ACHN (cell line): ENCODE data around the gene MEIKIN.

Experiments
- DNase-seq: peaks from one replicate; pipeline ENCODE4 v3.0.0-alpha.2; 2015
- in situ Hi-C: cut with HindIII; loops from 2 replicates; pipeline ENCODE4 v1.10.0; 2017; ENCODE audit warnings: low sequenced_read_pairs, low pct_ligation_motif_present, low pct_unique_long_range_greater_than_20kb

The MEIKIN gene

DNA sequence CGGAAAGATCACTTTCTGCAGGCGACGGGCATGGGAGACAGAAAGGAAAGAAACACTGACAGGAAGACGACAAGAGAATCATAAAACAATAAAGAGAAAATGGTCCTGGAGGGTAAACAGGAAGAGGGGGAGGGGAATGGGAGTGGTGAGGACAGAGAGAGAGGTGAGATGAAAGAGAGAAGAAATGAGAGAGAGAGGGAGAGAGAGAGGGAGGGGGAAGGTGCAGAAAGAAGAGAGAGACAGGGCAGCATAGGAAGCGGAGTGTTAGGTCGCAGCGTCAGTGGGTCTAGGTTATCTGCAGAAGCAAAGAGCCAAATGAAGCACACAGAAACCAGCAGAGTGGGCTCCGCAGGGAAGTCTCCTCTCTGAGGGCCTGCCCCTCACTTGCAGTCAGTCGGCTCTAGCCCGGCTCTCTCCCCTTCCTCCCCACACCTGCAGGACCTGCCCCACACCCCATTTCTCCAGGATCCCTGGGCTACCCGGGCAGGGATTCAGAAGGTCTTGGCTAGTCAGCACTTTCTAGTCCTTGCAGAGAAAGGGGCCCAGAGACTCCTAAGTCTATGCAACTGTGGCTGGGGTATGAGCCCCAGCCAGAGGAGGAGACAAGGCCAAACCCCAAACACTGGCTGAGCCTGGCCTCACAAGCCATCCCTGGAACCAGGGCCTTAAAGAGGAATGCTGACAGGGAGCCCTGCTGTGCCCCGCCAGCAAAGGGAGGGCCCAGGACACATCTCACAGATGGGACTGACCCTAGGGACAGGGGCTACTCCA lies 29.7 kb upstream of the MEIKIN start:
- in situ Hi-C loops: no loop called here
- DNase-seq: no peak

GRCh38 chr5:131974622-131974955 lies 29.1 kb upstream of the MEIKIN start:
- DNase-seq: no peak

DNA sequence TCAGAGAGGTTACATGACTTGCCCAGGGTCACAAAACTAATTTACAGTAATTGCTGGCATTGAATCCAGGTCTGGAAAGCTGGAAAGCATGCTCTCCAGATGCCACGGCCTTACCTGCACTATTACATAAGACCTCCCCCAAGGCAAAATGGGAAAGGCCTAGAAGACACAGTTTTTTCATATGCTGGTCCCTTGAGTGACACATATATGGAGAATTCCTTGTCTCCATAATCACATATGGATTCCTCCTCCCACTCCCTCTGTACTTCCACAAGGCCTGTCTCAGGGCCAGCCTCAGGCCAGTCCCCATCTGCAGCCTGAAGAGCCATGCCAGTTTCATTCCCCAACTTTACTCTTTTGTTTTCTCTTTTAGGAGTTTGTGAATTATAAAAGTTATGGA lies 28.6 kb upstream of the MEIKIN start:
- in situ Hi-C loops: no loop called here

More at GRCh38 chr5:131974622-131974955, 29.1 kb upstream of the MEIKIN start:
- in situ Hi-C loops: no loop called here

GRCh38 chr5:131973089-131973712 lies 27.7 kb upstream of the MEIKIN start:
- in situ Hi-C loops: no loop called here
- DNase-seq: no peak

More for the DNA sequence above, 28.6 kb upstream of the MEIKIN start:
- no peak for DNase-seq

GRCh38 chr5:131968396-131968954 lies 23.0 kb upstream of the MEIKIN start:
- in situ Hi-C loops: no loop called here
- no peak for DNase-seq

DNA sequence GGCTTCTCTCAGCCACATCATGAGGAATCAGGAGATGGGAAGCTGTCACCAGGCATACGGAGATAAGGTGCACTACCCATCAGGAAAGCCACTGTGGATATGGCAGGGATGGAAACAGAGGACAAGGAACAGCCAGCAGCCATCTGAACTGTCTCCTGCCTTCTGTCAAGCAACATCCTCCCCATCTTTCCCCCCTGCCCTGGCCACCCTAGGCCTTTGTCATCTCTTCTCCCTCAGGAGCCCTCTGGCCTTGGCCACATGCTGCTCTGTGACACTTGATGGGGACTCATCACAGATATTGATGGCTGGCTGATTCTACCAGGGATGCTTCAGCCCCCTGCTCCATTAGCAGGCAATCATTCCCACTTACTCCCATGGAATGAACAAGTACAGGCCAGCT lies 21.1 kb upstream of the MEIKIN start:
- in situ Hi-C loops: no loop called here
- no peak for DNase-seq

GRCh38 chr5:131965826-131966415 lies 20.5 kb upstream of the MEIKIN start:
- DNase-seq: no peak
- in situ Hi-C loops: no loop called here

GRCh38 chr5:131959906-131960305 lies 14.4 kb upstream of the MEIKIN start:
- in situ Hi-C loops: no loop called here
- DNase-seq: no peak

DNA sequence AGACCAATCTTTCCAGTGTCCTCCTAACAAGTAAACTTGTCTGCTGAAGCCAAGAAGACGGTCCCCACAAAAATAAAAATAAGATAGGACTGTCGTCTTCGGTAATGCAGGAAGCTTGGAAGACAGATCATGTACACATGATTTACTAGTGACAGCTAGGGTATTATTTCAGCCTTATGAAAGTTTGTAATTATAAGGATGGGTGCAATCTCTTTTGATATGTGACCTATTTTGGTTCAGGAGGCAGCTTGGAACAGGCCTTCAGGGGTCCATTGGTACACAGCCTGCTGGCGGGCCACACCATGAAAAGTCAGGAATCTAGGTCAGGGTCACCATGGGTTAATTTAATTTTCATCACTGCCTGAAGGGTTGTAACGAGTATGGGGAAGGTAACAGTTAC lies 13.7 kb upstream of the MEIKIN start:
- no peak for DNase-seq
- in situ Hi-C loops: no loop called here

- no peak for DNase-seq
- in situ Hi-C loops: no loop called here
Measured at GRCh38 chr5:131957721-131958441, 12.4 kb upstream of the MEIKIN start.

DNA sequence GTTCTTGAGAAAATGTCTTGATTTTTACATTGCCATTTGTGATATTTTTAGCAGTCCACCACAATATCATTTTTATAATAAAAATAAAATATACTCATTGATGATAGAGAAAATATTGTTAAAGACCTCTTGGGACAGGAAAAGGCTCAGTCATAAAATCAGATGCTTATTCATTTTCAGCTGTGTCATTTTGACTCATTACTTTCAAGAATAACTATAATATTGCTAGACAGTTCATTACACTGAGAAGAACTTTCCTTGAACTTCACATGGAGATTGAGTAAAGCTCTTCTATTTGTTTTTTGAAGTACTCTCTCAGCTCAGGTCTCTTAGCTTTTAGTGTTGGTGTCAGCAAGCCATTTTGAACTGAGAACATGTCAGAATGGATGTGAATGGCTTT lies 8.5 kb upstream of the MEIKIN start:
- in situ Hi-C loops: no loop called here
- no peak for DNase-seq

GRCh38 chr5:131952301-131952857 lies 6.9 kb upstream of the MEIKIN start:
- DNase-seq: no peak
- in situ Hi-C loops: no loop called here

- no peak for DNase-seq
- in situ Hi-C loops: no loop called here
Measured at GRCh38 chr5:131950706-131951105, 5.2 kb upstream of the MEIKIN start.

DNA sequence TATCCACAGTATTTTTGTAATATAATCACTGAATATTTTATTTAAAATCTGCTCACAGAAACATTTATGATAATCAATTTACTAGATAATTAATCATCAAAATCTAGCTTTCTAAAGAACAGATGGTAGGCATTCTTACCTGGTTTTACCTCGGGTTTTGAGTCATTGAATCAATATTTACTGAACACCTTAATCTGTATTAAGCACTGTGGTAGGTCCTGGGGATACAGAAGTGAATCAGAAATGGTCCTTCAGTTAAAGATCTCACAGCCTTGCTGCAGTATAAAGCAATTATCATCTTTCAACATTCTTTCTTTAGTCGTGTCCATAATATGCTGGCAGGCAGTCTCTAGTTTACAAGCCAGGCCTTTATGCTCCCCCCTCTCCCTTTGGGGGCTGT lies 2.0 kb upstream of the MEIKIN start:
- in situ Hi-C loops: no loop called here
- no peak for DNase-seq

GRCh38 chr5:131944702-131945550 lies 537 bp downstream of the MEIKIN start:
- in situ Hi-C loops: no loop called here
- no peak for DNase-seq

DNA sequence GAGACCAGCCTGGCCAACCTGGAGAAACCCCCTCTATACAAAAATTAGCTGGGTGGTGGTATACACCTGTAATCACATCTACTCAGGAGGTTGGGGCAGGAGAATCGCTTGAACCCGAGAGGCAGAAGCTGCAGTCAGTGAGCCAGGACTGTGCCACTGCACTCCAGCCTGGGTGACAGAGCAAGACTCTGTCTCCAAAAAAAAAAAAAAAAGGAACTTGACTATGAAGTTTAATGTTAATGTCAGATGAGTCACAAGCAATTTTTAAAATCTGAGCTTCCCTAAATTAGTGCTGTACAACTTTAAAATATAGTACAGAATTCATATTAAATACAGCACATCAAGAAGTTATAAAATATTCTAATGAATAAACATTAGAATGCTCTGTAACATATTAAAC lies 1.5 kb downstream of the MEIKIN start:
- no peak for DNase-seq
- in situ Hi-C loops: no loop called here

DNA sequence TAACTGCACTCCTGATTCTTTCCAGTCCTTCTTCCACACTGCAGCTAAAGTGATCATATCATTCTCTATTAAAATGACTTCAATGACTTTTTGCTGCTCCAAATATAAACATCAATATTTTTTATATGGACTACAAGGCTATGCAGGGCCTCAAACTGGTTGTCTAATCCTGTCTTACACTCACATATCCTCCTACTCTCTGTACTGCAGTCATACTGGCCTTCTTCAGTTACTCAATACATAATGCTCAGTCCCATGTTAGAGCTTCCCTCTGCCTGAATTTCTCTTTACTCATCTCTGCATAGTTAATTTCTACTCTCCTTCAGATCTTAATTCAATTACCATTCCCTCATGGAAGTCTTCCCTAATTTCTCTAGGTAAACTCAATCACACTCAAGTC lies 3.4 kb downstream of the MEIKIN start:
- in situ Hi-C loops: no loop called here
- no peak for DNase-seq

DNA sequence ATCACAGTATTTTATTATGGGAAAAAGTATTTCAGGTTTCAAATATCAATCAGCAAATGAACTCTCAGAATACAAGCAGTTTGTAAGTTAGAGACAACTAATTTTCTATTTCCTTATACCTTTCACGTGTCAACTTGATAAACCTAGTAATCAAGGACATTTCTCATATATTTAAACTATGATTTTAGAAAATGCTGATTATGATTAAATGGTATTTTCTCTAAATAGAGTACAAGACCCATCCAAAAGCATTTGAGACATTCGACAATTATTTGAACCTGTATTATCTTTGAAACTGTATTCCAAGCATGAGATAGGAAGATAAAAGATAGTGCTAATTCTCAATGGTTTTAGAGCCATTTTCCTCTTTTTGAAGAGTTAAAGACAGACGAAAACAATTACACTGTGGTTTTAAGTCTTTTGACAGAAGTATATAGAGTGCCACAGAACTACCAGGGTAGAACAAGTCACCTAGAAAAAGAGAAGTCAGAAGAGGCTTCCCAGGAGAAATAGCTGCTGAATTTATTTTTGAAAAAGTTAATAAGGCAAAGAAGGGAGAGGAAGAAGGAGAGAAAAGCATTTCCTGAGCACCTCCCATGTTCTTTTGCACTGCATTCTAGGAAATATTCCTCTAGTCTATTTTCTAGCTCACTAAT lies 5.6 kb downstream of the MEIKIN start:
- in situ Hi-C loops: no loop called here
- no peak for DNase-seq
